NCI-H748 (cell line): Measurements from ENCODE around the gene ZNF79.

Experiments used
- DNase-seq: peaks from one replicate; lab custom pipeline; 2025; ENCODE audit not compliant: unreplicated experiment; lab: John Stamatoyannopoulos, UW

The ZNF79 gene

GRCh38 chr9:127493592-127494303, 69.6 kb downstream of the ZNF79 start:
- DNase-seq, result no peak

DNA sequence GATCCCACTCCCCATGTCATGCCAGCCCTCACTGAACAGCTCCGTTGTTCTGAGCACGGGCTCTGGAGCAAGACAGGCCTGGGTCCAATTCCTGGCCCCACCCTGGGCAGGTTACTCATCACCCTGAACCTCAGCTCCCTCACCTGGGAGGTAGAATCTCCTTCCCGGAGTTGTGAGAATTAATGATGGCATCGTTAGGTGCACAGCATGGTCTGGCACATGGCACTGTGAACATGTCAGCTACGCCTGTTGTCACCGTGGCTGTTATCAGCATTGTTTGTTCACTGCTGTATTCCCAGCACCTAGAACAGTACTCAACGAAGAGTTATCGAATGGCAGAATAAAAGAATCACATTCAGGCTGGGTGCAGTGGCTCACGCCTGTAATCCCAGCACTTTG, 70.1 kb downstream of the ZNF79 start:
- no peak for DNase-seq
